Measurements from ENCODE around the gene PAPPA2. TPM values are rescaled to one million over a fixed set of nuclear protein-coding genes. Genes with fewer than 3 reads are reported as not detected.

The PAPPA2 gene
- total and polyA plus RNA-seq, 2 donors (not counting 1 experiment from before 2014, with no cell fraction given): not detected

GRCh38 chr1:176885751-176886150 lies 422.8 kb downstream of the PAPPA2 start:
- Histone ChIP-seq H3K4me3 (ENCODE audit: control extremely low read depth in 1 of 5, extremely low read depth in 1 of 5, insufficient read depth in 1 of 5, low read depth in 2 of 5, low read length in 4 of 5) (no peak overlapping the region), H4K20me1 (ENCODE audit: control insufficient read depth, insufficient read depth, low read length, poor library complexity, severe bottlenecking) (no peaks in the 10 kb centered on the region), H3K79me2 (ENCODE audit: control insufficient read depth, insufficient read depth, low read length) (no peaks in the 10 kb centered on the region), H2AFZ (ENCODE audit: insufficient read depth, low read depth, low read length, poor library complexity, severe bottlenecking) (no peak overlapping the region), H3K9ac (ENCODE audit: low read length) (no peak overlapping the region), H3K27me3 (replicated peaks in 1 of 4; ENCODE audit: control extremely low read depth in 1 of 4, control insufficient read depth in 3 of 4, insufficient read depth in 4 of 4, low read length in 3 of 4) (no peaks in the 10 kb centered on the region), H3K27ac (ENCODE audit: low read length in 2 of 2) (no peak overlapping the region), H3K9me3 (ENCODE audit: control extremely low read depth in 1 of 3, control insufficient read depth in 2 of 3, insufficient read depth in 1 of 3, low read length in 2 of 3) (no peaks in the 10 kb centered on the region), H3K4me1 (ENCODE audit: control insufficient read depth in 2 of 2, insufficient read depth in 2 of 2, low read length in 2 of 2) (no peaks in the 10 kb centered on the region), H3K4me2 (replicated peaks; ENCODE audit: low read depth, low read length, poor library complexity, severe bottlenecking) (no peak overlapping the region), H3K36me3 (replicated peaks in 1 of 2; ENCODE audit: control extremely low read depth in 1 of 2, control insufficient read depth in 1 of 2, extremely low read depth in 1 of 2, insufficient read depth in 2 of 2, low read length in 1 of 2) (no peaks in the 10 kb centered on the region)
- ChIA-PET CTCF (no interaction called here), POLR2A (no interaction called here)
- peaks cover 13% of the 10 kb centered on the region for H3K27me3 Mint-ChIP-seq
- ATAC-seq (ENCODE audit: low read depth) (no peak), DNase-seq (no peak)
- TF ChIP-seq CTCF (IDR thresholded peaks at IDR 0.05) (no peak), EZH2 (IDR thresholded peaks at IDR 0.05; ENCODE audit: borderline replicate concordance, insufficient read depth, low read depth, low read length, poor library complexity, severe bottlenecking) (no peak)
- WGBS (ENCODE audit: insufficient coverage): no CpG with 5 or more reads among the region's 2 CpGs
- intact Hi-C loops (cut with micrococcal nuclease): no loop called here
- H3K4me3 Mint-ChIP-seq: no peak overlapping the region
- no peaks in the 10 kb centered on the region for H3K9me3 Mint-ChIP-seq (ENCODE audit: insufficient read depth)
- no peak overlapping the region for H3K27ac Mint-ChIP-seq
- H3K4me1 Mint-ChIP-seq: no peaks in the 10 kb centered on the region

DNA sequence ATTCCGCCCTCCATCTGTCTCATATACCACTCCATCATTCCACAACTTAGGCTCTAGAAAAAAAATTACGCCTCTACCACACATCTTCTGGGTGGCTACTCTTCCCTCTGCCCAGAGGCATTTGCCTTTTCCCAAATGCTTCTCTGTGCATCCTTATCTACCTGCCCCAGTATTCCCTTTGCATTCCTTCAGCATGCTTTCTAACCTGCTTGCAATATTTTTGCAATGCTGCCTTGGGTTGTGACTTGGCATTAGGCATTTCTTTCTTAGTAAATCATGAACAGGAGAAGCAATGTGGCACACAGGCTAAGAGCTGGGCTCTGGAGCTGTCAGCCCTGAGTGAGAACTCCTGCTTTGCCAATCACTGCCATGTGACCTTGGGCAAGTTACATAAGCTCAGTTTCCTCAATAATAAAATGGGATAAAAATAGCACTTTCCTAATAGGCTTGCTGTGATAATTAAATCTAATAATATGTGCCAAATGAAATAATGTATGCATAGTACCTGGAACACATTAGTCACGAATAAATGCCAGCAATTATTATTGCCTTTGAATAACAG lies 425.6 kb downstream of the PAPPA2 start:
- no peak overlapping the region for H3K4me3 ChIP-seq (ENCODE audit: control extremely low read depth in 1 of 5, extremely low read depth in 1 of 5, insufficient read depth in 1 of 5, low read depth in 2 of 5, low read length in 4 of 5)
- peaks cover 13% of the 10 kb centered on the region for H3K27me3 Mint-ChIP-seq
- no peak for ATAC-seq (ENCODE audit: low read depth)
- H3K27ac Mint-ChIP-seq: no peak overlapping the region
- H3K27ac ChIP-seq (ENCODE audit: low read length in 2 of 2): no peak overlapping the region
- H3K4me2 ChIP-seq (replicated peaks; ENCODE audit: low read depth, low read length, poor library complexity, severe bottlenecking): no peak overlapping the region
- H2AFZ ChIP-seq (ENCODE audit: insufficient read depth, low read depth, low read length, poor library complexity, severe bottlenecking): no peak overlapping the region
- 83% methylated on average over 2 of the region's 3 CpGs for WGBS (ENCODE audit: insufficient coverage)
- DNase-seq: no peak
- H3K4me1 ChIP-seq (ENCODE audit: control insufficient read depth in 2 of 2, insufficient read depth in 2 of 2, low read length in 2 of 2): no peaks in the 10 kb centered on the region
- H3K36me3 ChIP-seq (replicated peaks in 1 of 2; ENCODE audit: control extremely low read depth in 1 of 2, control insufficient read depth in 1 of 2, extremely low read depth in 1 of 2, insufficient read depth in 2 of 2, low read length in 1 of 2): no peaks in the 10 kb centered on the region
- H4K20me1 ChIP-seq (ENCODE audit: control insufficient read depth, insufficient read depth, low read length, poor library complexity, severe bottlenecking): no peaks in the 10 kb centered on the region
- TF ChIP-seq EZH2 (IDR thresholded peaks at IDR 0.05; ENCODE audit: borderline replicate concordance, insufficient read depth, low read depth, low read length, poor library complexity, severe bottlenecking) (no peak), CTCF (IDR thresholded peaks at IDR 0.05) (no peak)
- no peaks in the 10 kb centered on the region for H3K79me2 ChIP-seq (ENCODE audit: control insufficient read depth, insufficient read depth, low read length)
- H3K4me1 Mint-ChIP-seq: no peaks in the 10 kb centered on the region
- no peaks in the 10 kb centered on the region for H3K27me3 ChIP-seq (replicated peaks in 1 of 4; ENCODE audit: control extremely low read depth in 1 of 4, control insufficient read depth in 3 of 4, insufficient read depth in 4 of 4, low read length in 3 of 4)
- H3K4me3 Mint-ChIP-seq: no peak overlapping the region
- CTCF ChIA-PET: interaction anchor here (0.6 kb wide), 1 partner anchor 10 kb away, joined by 3 read pairs; no protein-coding TSS in a partner anchor
- H3K9ac ChIP-seq (ENCODE audit: low read length): no peak overlapping the region
- POLR2A ChIA-PET: no interaction called here
- no peaks in the 10 kb centered on the region for H3K9me3 Mint-ChIP-seq (ENCODE audit: insufficient read depth)
- no peaks in the 10 kb centered on the region for H3K9me3 ChIP-seq (ENCODE audit: control extremely low read depth in 1 of 3, control insufficient read depth in 2 of 3, insufficient read depth in 1 of 3, low read length in 2 of 3)
- intact Hi-C loops (cut with micrococcal nuclease): no loop called here

Measured in B cell (primary cell).